Astrocyte (in vitro differentiated cells and primary cell): ENCODE results near the gene POU4F1.

Source experiments
- EZH2 ChIP-seq: IDR thresholded peaks from 2 replicates; pipeline ENCODE4 v1.6.1; 2012; ENCODE audit warnings: mild to moderate bottlenecking, low read length, inconsistent platforms; ENCODE audit not compliant: insufficient read depth
- TF ChIP-seq, protein P1 (sequence below): IDR thresholded peaks from 2 replicates; pipeline ENCODE4 v1.5.1; 2011; ENCODE audit warnings: low read depth, mild to moderate bottlenecking, inconsistent platforms, low read length, moderate library complexity; ENCODE audit not compliant: insufficient read depth

GRCh38 chr13:78596399-78596735, 7.0 kb downstream of the POU4F1 start:
- TF ChIP-seq, protein P1, sequence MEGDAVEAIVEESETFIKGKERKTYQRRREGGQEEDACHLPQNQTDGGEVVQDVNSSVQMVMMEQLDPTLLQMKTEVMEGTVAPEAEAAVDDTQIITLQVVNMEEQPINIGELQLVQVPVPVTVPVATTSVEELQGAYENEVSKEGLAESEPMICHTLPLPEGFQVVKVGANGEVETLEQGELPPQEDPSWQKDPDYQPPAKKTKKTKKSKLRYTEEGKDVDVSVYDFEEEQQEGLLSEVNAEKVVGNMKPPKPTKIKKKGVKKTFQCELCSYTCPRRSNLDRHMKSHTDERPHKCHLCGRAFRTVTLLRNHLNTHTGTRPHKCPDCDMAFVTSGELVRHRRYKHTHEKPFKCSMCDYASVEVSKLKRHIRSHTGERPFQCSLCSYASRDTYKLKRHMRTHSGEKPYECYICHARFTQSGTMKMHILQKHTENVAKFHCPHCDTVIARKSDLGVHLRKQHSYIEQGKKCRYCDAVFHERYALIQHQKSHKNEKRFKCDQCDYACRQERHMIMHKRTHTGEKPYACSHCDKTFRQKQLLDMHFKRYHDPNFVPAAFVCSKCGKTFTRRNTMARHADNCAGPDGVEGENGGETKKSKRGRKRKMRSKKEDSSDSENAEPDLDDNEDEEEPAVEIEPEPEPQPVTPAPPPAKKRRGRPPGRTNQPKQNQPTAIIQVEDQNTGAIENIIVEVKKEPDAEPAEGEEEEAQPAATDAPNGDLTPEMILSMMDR: no peak
- peak; percentile 71 for TF ChIP-seq EZH2
